Islet of Langerhans (tissue), 1 donor: ENCODE data around the gene ITPKB.
"Not testable (repeated sequence)": the region's sequence is repeated elsewhere in the genome, so short reads cannot be mapped to it uniquely, and the experiment has no call there.

Experiments
- FAIRE-seq: peaks from one replicate; lab custom pipeline; 2011; peaks lifted over from hg19 to GRCh38; lab: Jason Lieb, UNC

Gene ITPKB

DNA sequence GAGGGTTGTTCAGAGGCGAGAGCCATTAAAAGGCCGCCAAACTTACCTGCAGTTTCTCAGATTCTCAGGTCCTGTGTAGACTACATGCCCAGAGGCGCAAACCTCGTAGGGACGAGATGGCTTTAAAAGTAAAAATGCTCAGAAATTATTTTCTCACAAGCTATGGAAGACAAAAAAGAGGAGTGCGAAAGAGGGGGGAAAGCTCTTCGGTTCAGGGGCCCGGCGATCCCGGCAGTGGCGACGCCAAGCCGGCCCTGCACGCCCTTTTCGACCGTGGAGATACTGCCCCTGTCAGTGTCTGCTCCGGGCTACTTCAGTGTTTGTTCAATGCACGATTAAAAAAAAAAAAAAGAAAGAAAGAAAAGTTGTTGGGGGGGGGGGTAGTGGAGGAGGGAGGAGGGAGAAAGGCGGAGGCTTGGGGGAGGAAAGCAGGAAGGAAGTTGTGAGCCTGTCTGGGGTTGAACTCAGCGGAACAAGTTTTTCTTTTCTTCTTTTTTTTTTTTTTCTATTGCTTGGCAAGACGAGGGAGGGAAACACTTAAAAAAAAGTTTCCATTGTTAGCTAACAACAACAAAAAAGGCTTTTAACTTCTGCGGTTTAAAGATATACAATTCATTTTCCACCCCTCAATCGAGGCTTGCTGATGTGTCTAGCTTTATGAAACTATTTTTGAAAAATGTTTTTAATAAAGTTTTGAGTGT, at the start of gene ITPKB:
ITPKB (minus strand) TSS at position 288 of the 701 bp plus-strand sequence. CDS start 1,824 bp downstream, outside the sequence.
- no peak for FAIRE-seq

DNA sequence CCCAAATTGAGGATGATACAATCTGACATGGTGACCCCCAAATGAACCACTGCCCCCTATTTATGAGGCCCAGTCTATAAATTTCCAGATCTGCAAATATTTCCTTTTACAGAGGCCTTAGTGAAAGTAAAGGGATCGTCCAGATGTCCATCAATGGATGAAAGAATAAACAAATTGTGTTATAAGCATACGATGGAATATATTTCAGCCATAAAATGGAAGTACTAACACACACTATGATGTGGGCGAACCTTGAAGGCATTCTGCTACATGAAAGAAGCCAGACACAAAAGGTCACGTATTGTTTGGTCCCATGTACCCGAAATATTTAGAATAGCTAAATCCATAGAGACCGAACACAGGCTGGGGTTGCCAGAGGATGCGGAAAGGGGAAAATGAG, 48.6 kb upstream of the ITPKB start:
- FAIRE-seq = no peak

DNA sequence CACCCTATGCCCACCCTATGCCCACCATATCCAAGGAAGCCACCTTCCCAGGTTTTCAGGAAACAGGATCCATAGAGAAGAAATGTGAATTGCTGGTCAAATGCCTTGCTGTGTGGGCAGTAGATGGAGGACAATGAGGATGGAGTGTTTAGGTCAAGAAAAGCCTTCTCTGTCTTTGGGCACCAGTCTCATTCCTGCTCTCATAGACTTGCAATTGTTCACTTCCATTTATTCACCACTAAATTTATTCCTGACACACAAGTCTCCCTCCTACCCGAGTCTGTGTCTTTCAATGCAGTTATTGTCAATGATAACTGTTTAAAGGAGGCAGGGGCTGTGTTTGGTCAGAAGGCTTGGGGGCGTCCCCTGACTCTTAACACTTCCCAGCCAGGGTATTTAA, 48.0 kb upstream of the ITPKB start:
- no peak for FAIRE-seq

DNA sequence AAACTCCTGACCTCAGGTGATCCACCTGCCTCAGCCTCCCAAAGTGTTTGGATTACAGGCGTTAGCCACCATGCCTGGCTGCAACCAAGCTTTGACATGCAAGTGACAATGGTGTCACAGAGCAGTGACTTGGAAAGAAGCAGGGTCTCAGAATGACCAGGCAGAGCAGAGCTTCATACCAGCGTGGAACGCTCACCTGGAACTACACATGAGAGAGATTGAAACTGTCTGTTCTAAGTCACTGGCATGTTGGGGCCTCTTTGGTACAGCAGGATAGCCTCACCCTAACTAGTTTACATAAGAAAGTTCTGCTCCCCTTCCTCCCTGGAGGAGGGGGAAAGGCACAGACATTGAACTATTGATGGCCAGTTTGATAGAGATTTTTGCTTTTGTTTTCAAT, 47.5 kb upstream of the ITPKB start:
- FAIRE-seq = no peak

DNA sequence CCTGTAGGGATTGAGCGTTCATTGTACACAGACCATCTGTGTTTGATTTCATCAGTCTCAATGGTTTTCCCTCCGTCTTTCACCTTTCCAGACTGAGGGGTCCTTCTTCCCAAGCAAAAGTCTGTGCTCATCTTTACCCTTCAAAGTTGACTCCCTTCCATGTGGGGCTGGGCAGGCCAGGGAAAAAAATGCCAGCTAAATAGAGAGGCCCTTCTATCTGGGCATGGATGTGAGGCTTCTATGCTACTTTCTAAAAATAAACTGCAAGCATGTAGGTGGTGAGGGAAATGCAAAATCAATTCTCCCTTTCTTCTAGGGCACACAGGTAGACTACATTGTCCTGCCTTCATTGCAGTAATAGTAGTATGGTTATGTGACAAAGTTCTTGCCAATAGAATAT, 46.7 kb upstream of the ITPKB start:
- FAIRE-seq = no peak

DNA sequence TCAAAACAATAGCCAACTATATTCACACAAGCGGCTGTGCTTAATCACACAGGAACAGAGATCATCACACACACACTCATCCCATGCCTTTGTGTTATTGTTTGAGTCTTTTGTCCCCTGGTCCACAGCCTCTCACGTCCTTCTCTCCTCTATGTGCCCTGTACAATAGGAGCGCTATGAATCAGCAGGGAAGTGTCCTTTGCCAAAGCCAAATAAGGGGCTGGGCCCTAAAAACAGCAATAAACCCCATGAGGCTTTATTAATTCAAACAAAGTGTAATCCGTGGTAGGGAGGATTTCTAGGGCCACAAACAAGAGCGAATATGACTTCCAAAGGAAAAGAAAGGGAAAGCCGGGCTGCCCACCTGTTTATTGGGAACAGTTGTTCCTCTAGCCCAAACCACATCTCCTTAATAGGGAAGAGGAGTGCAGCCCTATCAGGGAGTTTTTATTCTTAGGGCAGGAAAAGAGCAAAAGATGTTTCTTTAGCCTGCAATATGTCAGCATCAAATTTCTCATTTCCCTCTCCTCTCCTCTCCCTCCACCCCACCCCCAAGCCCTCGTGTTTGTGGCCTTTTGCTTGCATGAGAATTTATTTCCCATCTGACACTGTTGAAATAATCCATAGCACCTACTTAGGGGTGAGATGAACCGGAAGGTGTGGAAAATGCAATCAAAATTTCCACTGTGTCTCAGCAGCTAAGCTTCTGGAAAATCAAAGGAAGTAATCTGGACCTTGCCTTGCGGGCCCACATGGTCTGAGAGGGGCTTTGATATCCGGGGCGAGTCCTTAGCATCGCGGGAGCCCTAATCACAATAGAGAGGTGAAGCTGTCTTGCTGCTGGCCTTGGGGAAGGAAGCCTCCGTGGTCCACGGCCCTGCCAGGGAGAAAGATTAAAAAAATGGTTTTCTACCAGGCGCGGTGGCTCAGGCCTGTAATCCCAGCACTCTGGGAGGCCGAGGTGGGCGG, 45.3 kb upstream of the ITPKB start:
- no peak for FAIRE-seq

DNA sequence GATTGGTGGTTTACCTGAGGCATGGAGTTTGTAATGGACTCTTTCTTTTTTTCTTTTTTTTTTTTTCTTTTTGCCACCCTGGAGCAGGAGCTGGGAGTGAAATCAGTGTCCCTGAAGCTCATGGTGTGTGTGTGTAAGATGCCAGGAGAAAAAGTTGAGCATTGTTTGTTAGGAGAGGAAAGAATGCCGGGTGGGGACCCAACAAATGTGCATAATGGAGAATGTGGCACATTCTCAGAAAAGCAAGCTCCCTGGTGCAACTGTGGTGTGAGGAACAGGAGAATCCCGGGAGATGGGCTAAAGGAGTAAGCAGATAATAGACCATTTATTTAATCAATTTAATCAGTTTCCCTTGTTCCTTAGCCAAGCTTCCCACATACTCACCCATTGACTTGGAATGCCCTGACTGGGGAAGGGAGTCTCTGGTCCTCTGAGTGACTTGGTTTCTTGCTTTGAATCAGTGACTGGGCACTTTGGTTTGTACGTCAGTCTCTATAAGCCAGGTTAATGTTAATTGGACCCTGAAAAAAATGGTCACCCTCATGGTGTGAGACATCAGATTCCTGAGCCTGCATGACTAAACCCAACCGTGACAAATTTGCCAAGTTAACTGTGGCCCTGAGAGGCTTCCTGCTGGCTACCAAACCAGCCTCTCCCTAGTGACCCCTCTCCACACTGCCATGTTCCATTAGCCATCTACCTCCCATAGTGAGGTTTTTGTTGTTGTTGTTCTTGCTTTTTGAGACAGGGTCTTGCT, 43.9 kb upstream of the ITPKB start:
- no peak for FAIRE-seq

DNA sequence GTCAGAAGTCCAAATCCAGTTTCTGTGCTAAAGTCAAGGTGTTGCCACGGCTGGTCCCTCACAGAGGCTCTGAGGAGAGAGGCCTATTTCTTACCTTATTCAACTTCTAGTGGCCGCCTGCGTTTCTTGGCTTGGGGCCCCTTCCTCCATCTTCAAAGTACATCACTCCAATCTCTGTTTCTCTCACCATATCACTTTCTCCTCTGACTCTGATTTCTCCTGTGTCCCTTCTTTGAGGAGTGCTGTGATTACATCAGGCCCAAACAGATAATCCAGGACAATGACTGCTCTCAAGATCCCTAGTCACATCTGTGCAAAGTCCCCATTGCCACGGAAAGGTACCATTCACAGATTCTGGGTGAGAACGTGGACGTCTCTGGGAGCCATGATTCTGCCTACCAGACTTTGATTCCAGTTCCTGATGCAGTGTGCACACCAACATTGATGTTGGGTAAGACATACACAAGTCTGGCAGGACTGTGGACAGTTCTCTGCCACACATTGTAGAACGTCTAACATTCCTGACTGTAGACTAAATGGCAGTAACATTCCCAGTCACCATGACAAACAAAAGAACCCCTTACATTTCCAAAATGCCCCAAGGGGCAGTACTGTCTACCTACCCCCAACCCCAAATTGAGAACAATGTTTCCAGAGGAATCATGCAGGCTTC, 43.0 kb upstream of the ITPKB start:
- FAIRE-seq = no peak

DNA sequence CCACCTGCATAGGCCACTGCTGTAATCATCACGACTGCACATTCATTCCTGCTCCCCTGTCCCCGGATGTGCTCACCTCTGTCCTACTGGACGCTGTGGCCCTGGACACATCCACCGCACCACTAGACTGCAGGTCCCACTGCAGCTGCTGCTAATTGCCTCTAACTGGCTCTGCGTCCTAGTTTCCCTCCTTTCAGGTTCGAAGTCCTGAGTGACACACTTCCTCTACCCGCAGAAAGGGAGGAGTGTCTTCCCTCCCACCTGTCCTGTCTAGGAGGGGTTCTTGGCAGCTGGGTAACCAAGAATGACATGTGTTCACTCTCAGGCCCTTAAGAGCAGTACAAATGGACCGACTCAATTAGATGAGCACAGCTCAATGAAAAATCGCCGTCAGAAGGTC, 40.5 kb upstream of the ITPKB start:
- no peak for FAIRE-seq

DNA sequence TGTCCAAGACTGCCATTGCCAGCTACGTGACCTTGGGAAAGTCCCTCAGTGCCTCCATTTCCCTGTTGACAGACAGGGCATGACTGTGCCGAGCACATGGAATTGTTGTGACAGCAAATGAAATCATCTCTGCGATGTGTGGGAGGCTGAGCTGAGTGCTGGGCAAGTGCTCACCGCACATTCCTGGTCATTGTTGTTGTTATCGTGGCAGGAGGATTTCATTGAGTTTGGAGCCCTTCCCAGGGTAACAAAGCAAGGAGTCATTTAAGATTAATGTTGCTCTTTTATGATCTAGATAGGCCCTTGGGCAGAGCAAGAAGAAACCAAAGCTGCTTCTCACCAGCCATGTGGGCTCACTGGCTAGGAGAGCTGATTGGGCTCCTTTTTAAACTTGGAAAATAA, 39.6 kb upstream of the ITPKB start:
- FAIRE-seq = no peak

DNA sequence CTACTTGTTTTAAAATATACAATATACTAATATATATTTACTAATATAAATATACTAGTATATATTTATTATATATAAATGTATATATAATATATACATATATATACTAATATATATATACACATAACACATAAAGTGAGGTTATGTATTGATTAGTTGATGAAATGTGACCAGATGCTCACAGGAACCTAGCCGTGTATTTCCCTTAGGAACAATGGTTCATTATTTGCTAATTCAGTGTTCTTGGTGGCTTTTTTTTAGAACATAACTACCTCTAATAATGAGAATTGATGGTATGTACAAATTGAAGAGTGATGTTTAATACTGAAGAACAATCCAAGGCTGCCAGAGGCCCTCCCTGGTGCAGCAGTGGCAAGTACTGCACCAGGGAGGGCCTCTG, 37.9 kb upstream of the ITPKB start:
- FAIRE-seq = no peak

DNA sequence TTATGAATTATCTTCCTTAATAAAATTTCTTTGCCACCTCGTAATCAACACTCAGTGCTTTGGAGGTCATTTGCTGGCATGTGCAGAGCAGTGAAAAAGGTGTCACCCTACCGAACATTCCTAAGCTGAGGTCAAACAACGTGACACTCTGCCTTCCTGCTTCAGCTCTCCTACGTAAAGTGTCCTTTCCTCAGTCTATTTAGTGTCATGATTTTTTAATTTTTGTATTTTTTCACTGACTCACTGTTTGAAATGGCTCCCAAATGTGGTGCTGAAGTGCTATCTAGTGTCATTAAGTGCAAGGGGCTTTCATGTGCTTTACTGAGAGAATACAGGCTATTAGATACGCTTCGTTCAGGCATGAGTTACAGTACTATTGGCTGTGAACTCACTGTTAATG, 37.0 kb upstream of the ITPKB start:
- FAIRE-seq = no peak

DNA sequence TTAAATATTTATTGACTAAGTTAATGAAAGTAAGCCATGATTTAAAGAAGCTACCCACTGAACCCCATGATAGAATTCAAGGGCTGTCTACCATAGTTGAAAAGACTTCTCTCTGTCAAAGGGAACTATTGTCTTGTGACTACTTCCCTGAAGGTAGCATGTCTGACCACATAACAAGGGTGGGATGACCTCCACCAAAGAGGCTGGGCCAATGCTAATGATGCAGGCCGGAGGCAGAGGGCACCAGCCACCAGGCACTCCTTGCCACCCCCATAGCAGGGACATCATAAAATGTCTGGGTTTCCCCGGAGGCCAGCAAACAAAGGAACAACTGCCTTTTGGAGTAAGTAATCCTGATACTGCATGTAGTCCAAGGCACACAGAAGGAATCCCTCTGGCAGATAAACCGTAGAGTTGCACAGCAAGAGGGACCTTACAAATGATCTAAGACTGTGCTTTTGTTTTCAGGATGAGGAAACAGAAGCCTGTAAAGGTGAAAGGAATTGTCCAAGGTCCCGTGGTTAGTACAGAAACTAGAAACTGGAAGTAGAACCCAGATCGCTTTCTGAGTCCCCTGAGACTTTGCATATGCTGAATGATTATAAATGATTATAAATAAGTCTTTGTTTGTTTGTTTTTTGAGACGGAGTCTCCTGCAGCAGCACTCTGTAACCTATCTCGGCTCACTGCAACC, 33.5 kb upstream of the ITPKB start:
- FAIRE-seq = no peak

DNA sequence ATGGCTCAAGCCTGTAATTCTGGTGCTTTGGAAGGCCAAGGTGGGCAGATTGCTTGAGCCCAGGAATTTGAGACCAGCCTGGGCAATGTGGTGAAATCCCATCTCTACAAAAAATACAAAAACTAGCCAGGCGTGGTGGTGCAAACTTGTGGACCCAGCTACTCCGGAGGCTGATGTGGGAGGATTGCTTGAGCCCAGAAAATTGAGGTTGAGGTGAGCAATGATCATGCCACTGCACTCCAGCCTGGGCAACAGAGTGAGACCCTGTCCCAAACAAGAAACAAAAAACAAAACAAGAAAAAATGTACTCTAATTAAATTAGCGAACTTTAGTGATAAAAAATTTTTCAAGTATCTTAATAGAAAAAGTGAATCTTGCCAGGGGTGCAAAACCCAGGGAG, 28.1 kb upstream of the ITPKB start:
- FAIRE-seq = not testable (repeated sequence)

DNA sequence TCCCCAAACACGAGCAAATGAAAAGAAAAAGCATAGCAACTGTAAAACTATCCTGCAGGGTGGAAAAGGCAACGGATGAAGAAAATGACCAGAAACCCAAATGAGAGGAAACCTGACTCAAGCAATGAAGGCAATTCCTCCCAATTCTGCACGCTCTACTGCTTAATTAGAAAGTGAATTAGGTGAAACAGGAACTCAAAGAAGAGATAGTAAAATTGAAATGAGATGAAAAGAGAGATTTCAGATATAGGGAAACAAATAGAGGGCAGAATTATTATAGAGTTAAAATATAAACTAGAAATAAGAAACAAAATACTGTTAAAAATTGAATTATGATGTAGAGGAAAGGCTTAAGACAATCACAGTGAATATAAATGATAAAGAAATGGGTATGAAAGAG, 27.5 kb upstream of the ITPKB start:
- FAIRE-seq = no peak

DNA sequence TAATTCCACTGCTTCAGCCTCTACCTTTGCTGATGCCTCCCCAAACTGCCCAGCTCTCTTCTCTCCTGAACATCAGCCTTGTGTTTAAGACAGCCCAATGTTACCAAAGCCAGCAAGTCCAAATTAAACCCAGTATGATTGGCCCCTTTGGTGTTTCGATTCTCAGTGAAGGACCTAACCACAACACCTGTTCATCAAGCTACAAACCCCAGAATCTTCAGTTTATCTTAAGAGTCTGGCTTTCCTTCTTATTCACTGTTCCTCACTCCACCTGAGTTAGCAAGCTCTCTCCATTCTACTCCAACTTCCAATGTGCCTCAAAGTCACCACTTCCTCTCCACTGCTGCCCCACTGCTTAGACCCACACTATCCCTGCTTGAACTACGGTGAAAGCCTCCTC, 25.5 kb upstream of the ITPKB start:
- FAIRE-seq = no peak

DNA sequence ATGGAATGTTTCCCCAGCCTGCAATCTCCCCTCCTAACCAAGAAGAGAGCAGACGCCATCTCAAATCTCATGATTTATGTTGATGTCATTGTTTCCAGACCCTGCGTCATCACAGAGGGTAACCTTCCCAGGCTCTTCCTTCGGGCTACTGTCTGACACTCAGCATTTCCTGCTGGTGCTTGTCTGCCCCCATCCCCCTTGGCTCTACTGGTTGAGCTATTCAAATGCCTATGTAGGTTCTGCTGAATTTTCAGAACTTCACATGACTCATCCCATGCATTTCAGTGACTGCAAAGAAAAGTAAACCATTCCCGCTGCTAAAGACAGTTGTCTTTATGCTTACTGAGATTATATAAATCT, 24.8 kb upstream of the ITPKB start:
- no peak for FAIRE-seq

DNA sequence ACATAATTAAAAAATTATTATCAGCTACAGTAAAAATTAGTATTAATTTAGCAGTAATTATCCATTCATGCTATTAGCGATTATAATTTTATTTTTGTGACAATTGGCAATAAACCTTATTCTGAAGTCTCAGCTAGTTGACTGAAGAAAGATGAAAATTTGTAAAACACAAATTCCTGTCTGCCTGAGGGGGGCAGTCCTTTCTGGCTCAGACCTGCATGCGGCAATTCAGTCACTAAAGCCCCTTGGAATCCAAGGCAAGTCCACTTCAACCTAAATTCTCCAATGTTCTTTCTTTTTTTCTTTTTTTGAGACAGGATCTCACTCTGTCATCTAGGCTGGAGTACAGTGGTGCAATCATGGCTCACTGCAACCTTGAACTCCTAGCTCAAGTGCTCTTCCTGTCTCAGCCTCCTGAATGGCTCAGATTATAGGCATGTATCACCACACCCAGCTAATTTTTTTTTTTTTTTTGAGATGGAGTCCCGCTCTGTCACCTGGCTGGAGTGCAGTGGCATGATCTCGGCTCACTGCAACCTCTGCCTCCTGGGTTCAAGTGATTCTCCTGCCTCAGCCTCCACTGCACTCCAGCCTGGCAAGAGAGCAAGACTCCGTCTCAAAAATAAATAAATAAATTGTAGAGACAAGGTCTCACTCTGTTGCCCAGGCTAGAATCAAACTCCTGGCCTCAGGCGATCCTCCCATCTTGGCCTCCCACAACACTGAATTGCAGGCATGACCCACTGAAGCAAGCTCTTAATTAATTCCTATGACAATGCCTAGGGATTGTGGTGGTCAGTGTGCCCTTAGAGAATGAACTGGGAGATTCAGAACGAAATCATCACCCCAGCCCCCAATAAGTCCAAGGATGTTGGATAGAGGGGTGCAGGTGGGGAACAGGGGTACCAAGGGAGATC, 24.2 kb upstream of the ITPKB start:
- FAIRE-seq = no peak

DNA sequence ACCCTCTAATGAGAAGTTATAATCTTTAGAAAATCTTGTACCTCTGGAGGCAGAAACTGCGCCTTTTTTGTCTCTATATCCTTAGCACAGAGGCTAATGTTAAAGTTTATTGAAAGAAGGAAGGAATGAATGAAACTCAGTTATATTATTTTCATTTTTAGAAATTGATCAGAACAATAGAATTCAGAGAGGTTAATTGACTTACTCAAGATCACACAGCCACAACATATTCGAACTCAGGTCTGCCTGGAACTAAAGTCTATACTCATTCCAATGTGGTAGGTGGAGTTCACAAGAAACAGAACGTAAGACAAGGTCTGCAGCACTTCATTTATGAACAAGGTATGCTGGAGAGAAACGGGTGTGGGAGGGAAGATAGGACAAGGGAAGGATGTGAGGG, 23.0 kb upstream of the ITPKB start:
- no peak for FAIRE-seq

DNA sequence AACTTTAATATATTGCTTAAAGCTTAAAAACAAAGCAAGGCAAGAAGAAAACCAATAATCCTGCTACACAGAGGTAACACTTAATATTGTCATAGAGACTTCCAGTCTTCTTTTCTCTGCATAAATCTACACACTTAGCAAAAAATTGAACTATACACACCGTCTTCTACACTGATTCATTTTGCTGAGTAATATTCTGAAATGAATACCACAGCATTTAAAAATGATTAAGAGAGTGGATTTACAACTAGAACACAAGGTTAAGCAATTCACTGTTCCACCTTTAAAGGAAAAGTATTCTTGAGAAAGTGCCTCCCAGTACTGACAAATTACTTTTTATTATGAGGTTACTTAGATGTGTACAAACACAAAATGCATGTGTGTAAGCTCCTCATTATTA, 22.2 kb upstream of the ITPKB start:
- no peak for FAIRE-seq
